Measurements from ENCODE around the gene FOXP1.

GRCh38 chr3:71551311-71551919 lies 32.1 kb downstream of the FOXP1 start:
- TF ChIP-seq, protein P1, sequence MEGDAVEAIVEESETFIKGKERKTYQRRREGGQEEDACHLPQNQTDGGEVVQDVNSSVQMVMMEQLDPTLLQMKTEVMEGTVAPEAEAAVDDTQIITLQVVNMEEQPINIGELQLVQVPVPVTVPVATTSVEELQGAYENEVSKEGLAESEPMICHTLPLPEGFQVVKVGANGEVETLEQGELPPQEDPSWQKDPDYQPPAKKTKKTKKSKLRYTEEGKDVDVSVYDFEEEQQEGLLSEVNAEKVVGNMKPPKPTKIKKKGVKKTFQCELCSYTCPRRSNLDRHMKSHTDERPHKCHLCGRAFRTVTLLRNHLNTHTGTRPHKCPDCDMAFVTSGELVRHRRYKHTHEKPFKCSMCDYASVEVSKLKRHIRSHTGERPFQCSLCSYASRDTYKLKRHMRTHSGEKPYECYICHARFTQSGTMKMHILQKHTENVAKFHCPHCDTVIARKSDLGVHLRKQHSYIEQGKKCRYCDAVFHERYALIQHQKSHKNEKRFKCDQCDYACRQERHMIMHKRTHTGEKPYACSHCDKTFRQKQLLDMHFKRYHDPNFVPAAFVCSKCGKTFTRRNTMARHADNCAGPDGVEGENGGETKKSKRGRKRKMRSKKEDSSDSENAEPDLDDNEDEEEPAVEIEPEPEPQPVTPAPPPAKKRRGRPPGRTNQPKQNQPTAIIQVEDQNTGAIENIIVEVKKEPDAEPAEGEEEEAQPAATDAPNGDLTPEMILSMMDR (IDR thresholded peaks at IDR 0.05): no peak
- TF ChIP-seq POLR2AphosphoS5 (IDR thresholded peaks at IDR 0.05): no peak
- no peak for TF ChIP-seq POLR2A (IDR thresholded peaks at IDR 0.05)
